ENCODE results near the gene FBXW2. TPM values are rescaled to one million over a fixed set of nuclear protein-coding genes. Genes with fewer than 3 reads are reported as not detected.

The FBXW2 gene
- total and polyA plus RNA-seq, 2 donors (not counting 1 experiment from before 2014, with no cell fraction given) = 14.9 to 70.6 TPM

DNA sequence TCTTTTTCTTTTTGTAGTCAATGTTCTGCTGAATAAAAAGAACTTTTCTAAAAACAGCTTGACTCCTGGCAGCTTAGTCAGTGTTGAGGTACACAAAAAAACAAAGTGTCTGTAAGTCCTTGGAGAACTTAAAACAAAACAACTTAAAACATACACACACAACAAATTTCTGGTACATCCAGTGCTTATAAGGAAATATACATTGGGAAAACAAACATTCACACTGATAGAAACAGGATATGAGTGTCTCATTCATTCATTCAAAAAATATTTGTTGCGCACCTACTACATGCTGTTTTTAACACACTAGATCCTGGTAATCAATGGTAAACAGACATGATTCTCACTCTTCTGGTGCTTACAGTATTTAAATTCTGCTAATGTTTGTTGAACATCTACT lies 51.5 kb downstream of the FBXW2 start:
- Histone ChIP-seq H3K79me2 (ENCODE audit: control insufficient read depth, insufficient read depth, low read length) (no peaks in the 10 kb centered on the region), H3K36me3 (replicated peaks in 1 of 2; ENCODE audit: control extremely low read depth in 1 of 2, control insufficient read depth in 1 of 2, extremely low read depth in 1 of 2, insufficient read depth in 2 of 2, low read length in 1 of 2) (no peaks in the 10 kb centered on the region), H3K9me3 (ENCODE audit: control extremely low read depth in 1 of 3, control insufficient read depth in 2 of 3, insufficient read depth in 1 of 3, low read length in 2 of 3) (peaks cover 0 to 5% (median 0%) of the 10 kb centered on the region in 3 donors), H3K4me3 (ENCODE audit: control extremely low read depth in 1 of 5, extremely low read depth in 1 of 5, insufficient read depth in 1 of 5, low read depth in 2 of 5, low read length in 4 of 5) (no peak overlapping the region), H4K20me1 (ENCODE audit: control insufficient read depth, insufficient read depth, low read length, poor library complexity, severe bottlenecking) (no peaks in the 10 kb centered on the region), H3K4me2 (replicated peaks; ENCODE audit: low read depth, low read length, poor library complexity, severe bottlenecking) (no peak overlapping the region), H3K4me1 (ENCODE audit: control insufficient read depth in 2 of 2, insufficient read depth in 2 of 2, low read length in 2 of 2) (no peaks in the 10 kb centered on the region), H2AFZ (ENCODE audit: insufficient read depth, low read depth, low read length, poor library complexity, severe bottlenecking) (no peak overlapping the region), H3K27ac (ENCODE audit: low read length in 2 of 2) (no peak overlapping the region), H3K27me3 (replicated peaks in 1 of 4; ENCODE audit: control extremely low read depth in 1 of 4, control insufficient read depth in 3 of 4, insufficient read depth in 4 of 4, low read length in 3 of 4) (no peaks in the 10 kb centered on the region), H3K9ac (ENCODE audit: low read length) (no peak overlapping the region)
- TF ChIP-seq EZH2 (IDR thresholded peaks at IDR 0.05; ENCODE audit: borderline replicate concordance, insufficient read depth, low read depth, low read length, poor library complexity, severe bottlenecking) (no peak), CTCF (IDR thresholded peaks at IDR 0.05) (no peak)
- ChIA-PET CTCF (interaction anchor here (0.7 kb wide), 1 partner anchor 14 kb away, joined by 3 read pairs; no protein-coding TSS in a partner anchor), POLR2A (no interaction called here)
- H3K4me1 Mint-ChIP-seq = no peaks in the 10 kb centered on the region
- WGBS (ENCODE audit: insufficient coverage) = no CpG with 5 or more reads among the region's 1 CpG
- no peak for ATAC-seq (ENCODE audit: low read depth)
- no peak overlapping the region for H3K4me3 Mint-ChIP-seq
- H3K27me3 Mint-ChIP-seq = no peaks in the 10 kb centered on the region
- no peaks in the 10 kb centered on the region for H3K9me3 Mint-ChIP-seq (ENCODE audit: insufficient read depth)
- H3K27ac Mint-ChIP-seq = no peak overlapping the region
- DNase-seq = no peak
- intact Hi-C loops (cut with micrococcal nuclease) = no loop called here

DNA sequence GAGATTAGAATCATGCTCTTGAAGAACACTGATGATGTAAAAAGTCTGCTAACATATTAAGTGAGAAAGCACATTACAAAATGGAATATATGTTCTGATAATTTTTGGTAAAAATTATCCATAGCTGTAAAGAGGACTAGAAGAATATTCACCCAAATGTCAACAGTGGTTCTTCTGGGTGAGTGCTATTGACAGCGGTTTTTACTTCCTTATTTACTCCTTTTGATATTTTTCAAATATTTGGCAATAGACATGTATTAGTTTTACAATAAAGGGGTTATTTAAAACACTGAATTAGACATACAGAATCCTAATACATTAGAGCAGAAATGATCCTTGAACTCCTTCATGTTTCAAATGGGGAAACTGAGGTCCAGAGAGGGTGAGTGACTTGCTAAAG lies 52.0 kb downstream of the FBXW2 start:
- no CpG with 5 or more reads among the region's 1 CpG for WGBS (ENCODE audit: insufficient coverage)
- H3K27ac ChIP-seq (ENCODE audit: low read length in 2 of 2) = no peak overlapping the region
- no peak for TF ChIP-seq CTCF (IDR thresholded peaks at IDR 0.05)
- TF ChIP-seq EZH2 (IDR thresholded peaks at IDR 0.05; ENCODE audit: borderline replicate concordance, insufficient read depth, low read depth, low read length, poor library complexity, severe bottlenecking) = no peak
- ChIA-PET POLR2A (no interaction called here), CTCF (interaction anchor here (0.7 kb wide), 2 partner anchors 8 to 14 kb away, joined by 3 to 6 read pairs; no protein-coding TSS in a partner anchor)
- H3K79me2 ChIP-seq (ENCODE audit: control insufficient read depth, insufficient read depth, low read length) = no peaks in the 10 kb centered on the region
- H3K9me3 ChIP-seq (ENCODE audit: control extremely low read depth in 1 of 3, control insufficient read depth in 2 of 3, insufficient read depth in 1 of 3, low read length in 2 of 3) = peaks cover 0 to 2% (median 0%) of the 10 kb centered on the region in 3 donors
- no peaks in the 10 kb centered on the region for H3K4me1 Mint-ChIP-seq
- intact Hi-C loops (cut with micrococcal nuclease) = no loop called here
- H3K36me3 ChIP-seq (replicated peaks in 1 of 2; ENCODE audit: control extremely low read depth in 1 of 2, control insufficient read depth in 1 of 2, extremely low read depth in 1 of 2, insufficient read depth in 2 of 2, low read length in 1 of 2) = no peaks in the 10 kb centered on the region
- H4K20me1 ChIP-seq (ENCODE audit: control insufficient read depth, insufficient read depth, low read length, poor library complexity, severe bottlenecking) = no peaks in the 10 kb centered on the region
- no peak overlapping the region for H3K9ac ChIP-seq (ENCODE audit: low read length)
- H3K27me3 ChIP-seq (replicated peaks in 1 of 4; ENCODE audit: control extremely low read depth in 1 of 4, control insufficient read depth in 3 of 4, insufficient read depth in 4 of 4, low read length in 3 of 4) = no peaks in the 10 kb centered on the region
- H2AFZ ChIP-seq (ENCODE audit: insufficient read depth, low read depth, low read length, poor library complexity, severe bottlenecking) = no peak overlapping the region
- no peak overlapping the region for H3K4me2 ChIP-seq (replicated peaks; ENCODE audit: low read depth, low read length, poor library complexity, severe bottlenecking)
- no peak overlapping the region for H3K27ac Mint-ChIP-seq
- DNase-seq (no peak), ATAC-seq (ENCODE audit: low read depth) (no peak)
- H3K4me3 ChIP-seq (ENCODE audit: control extremely low read depth in 1 of 5, extremely low read depth in 1 of 5, insufficient read depth in 1 of 5, low read depth in 2 of 5, low read length in 4 of 5) = no peak overlapping the region
- no peaks in the 10 kb centered on the region for H3K27me3 Mint-ChIP-seq
- H3K9me3 Mint-ChIP-seq (ENCODE audit: insufficient read depth) = no peaks in the 10 kb centered on the region
- H3K4me3 Mint-ChIP-seq = no peak overlapping the region
- H3K4me1 ChIP-seq (ENCODE audit: control insufficient read depth in 2 of 2, insufficient read depth in 2 of 2, low read length in 2 of 2) = peaks cover 0 to under 1% of the 10 kb centered on the region in 2 donors
